Measurements from ENCODE around the gene TMEM150C.

Gene TMEM150C

DNA sequence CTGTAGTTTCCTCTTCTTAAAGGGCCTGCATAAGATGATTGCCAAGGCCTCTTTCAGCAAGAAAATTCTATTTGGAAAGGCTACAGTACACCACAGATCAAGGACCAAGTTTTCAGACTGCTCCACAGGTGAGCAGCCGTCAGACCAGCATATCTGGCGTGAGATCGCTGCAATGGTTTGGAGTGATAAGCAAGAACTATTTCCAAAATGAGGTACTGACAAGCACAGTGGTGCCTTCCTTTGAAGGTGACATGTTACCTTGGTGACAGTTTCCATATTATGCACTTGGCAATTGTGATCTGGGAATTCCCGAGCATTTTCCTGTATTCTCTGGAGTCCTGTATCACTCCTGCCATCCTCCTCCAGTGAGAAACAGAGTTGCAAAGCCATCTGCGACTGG is 7.3 kb upstream of the TMEM150C start:
- no peak for TF ChIP-seq POLR2AphosphoS5 (IDR thresholded peaks at IDR 0.05; ENCODE audit: low read depth)
- TF ChIP-seq, protein P1, sequence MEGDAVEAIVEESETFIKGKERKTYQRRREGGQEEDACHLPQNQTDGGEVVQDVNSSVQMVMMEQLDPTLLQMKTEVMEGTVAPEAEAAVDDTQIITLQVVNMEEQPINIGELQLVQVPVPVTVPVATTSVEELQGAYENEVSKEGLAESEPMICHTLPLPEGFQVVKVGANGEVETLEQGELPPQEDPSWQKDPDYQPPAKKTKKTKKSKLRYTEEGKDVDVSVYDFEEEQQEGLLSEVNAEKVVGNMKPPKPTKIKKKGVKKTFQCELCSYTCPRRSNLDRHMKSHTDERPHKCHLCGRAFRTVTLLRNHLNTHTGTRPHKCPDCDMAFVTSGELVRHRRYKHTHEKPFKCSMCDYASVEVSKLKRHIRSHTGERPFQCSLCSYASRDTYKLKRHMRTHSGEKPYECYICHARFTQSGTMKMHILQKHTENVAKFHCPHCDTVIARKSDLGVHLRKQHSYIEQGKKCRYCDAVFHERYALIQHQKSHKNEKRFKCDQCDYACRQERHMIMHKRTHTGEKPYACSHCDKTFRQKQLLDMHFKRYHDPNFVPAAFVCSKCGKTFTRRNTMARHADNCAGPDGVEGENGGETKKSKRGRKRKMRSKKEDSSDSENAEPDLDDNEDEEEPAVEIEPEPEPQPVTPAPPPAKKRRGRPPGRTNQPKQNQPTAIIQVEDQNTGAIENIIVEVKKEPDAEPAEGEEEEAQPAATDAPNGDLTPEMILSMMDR (IDR thresholded peaks at IDR 0.05; ENCODE audit: insufficient read depth, low read length): no peak
- TF ChIP-seq GABPA (IDR thresholded peaks at IDR 0.05; ENCODE audit: low read depth): no peak
- no peak for TF ChIP-seq SPI1 (IDR thresholded peaks at IDR 0.05; ENCODE audit: borderline replicate concordance, low read depth)
- TF ChIP-seq, protein P2, sequence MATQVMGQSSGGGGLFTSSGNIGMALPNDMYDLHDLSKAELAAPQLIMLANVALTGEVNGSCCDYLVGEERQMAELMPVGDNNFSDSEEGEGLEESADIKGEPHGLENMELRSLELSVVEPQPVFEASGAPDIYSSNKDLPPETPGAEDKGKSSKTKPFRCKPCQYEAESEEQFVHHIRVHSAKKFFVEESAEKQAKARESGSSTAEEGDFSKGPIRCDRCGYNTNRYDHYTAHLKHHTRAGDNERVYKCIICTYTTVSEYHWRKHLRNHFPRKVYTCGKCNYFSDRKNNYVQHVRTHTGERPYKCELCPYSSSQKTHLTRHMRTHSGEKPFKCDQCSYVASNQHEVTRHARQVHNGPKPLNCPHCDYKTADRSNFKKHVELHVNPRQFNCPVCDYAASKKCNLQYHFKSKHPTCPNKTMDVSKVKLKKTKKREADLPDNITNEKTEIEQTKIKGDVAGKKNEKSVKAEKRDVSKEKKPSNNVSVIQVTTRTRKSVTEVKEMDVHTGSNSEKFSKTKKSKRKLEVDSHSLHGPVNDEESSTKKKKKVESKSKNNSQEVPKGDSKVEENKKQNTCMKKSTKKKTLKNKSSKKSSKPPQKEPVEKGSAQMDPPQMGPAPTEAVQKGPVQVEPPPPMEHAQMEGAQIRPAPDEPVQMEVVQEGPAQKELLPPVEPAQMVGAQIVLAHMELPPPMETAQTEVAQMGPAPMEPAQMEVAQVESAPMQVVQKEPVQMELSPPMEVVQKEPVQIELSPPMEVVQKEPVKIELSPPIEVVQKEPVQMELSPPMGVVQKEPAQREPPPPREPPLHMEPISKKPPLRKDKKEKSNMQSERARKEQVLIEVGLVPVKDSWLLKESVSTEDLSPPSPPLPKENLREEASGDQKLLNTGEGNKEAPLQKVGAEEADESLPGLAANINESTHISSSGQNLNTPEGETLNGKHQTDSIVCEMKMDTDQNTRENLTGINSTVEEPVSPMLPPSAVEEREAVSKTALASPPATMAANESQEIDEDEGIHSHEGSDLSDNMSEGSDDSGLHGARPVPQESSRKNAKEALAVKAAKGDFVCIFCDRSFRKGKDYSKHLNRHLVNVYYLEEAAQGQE (IDR thresholded peaks at IDR 0.05; ENCODE audit: insufficient replicate concordance, low read depth): no peak
- peaks cover 12% of the 10 kb centered on the region for H3K27me3 ChIP-seq (ENCODE audit: insufficient read depth, poor library complexity, severe bottlenecking)
- no peak overlapping the region for H3K4me3 ChIP-seq (replicated peaks; ENCODE audit: insufficient read depth, low read length)
- no peak overlapping the region for H3K27ac ChIP-seq (replicated peaks)
- DNase-seq (ENCODE audit: low read depth in 1 of 2, low spot score in 1 of 2): no peak

DNA sequence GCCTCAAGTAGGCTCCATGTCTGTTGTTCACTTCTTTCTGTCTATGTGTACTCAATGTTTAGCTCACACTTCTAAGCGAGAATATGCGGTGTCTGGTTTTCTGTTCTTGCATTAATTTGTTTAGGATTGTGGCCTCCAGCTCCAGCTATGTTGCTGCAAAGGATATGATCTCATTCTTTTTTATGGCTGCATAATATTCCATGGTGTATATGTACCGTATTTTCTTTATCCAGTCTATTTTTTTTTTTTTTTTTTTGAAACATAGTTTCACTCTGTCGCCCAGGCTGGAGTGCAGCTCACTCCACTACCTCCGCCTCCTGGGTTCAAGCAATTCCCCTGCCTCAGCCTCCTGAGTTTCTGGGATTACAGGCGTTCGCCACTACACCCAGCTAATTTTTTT is 5.7 kb upstream of the TMEM150C start:
- DNase-seq (ENCODE audit: low read depth in 1 of 2, low spot score in 1 of 2): no peak
- no peak overlapping the region for H3K4me3 ChIP-seq (replicated peaks; ENCODE audit: insufficient read depth, low read length)
- TF ChIP-seq POLR2AphosphoS5 (IDR thresholded peaks at IDR 0.05; ENCODE audit: low read depth) (no peak), SPI1 (IDR thresholded peaks at IDR 0.05; ENCODE audit: borderline replicate concordance, low read depth) (no peak), GABPA (IDR thresholded peaks at IDR 0.05; ENCODE audit: low read depth) (no peak)
- TF ChIP-seq, protein P2 (IDR thresholded peaks at IDR 0.05; ENCODE audit: insufficient replicate concordance, low read depth): no peak
- TF ChIP-seq, protein P1 (IDR thresholded peaks at IDR 0.05; ENCODE audit: insufficient read depth, low read length): no peak
- H3K27ac ChIP-seq (replicated peaks): no peak overlapping the region
- H3K27me3 ChIP-seq (ENCODE audit: insufficient read depth, poor library complexity, severe bottlenecking): peaks cover 26% of the 10 kb centered on the region

DNA sequence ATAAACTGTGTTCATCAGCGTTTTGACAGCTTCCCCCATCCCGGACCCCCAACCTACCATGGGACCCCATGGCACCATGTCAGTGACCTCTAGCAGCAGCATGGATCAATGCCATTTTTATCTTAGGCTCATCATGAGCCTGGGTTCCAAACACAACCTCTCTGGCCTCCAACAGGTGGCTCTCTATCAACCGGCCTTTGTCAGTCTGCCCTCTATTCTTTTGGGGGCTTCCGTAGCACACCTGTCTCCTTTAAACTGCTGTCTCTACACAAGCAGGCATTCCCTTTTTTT is 721 bp upstream of the TMEM150C start:
- H3K4me3 ChIP-seq (replicated peaks; ENCODE audit: insufficient read depth, low read length): no peak overlapping the region
- DNase-seq (ENCODE audit: low read depth in 1 of 2, low spot score in 1 of 2): no peak
- no peak overlapping the region for H3K27ac ChIP-seq (replicated peaks)
- TF ChIP-seq, protein P1 (IDR thresholded peaks at IDR 0.05; ENCODE audit: insufficient read depth, low read length): no peak
- TF ChIP-seq POLR2AphosphoS5 (IDR thresholded peaks at IDR 0.05; ENCODE audit: low read depth) (no peak), SPI1 (IDR thresholded peaks at IDR 0.05; ENCODE audit: borderline replicate concordance, low read depth) (no peak), GABPA (IDR thresholded peaks at IDR 0.05; ENCODE audit: low read depth) (no peak)
- TF ChIP-seq, protein P2 (IDR thresholded peaks at IDR 0.05; ENCODE audit: insufficient replicate concordance, low read depth): no peak
- H3K27me3 ChIP-seq (ENCODE audit: insufficient read depth, poor library complexity, severe bottlenecking): peaks cover 47% of the 10 kb centered on the region
